ENCODE measurements around the gene TRIM73.
"Not testable (repeated sequence)": the region's sequence is repeated elsewhere in the genome, so short reads cannot be mapped to it uniquely, and the experiment has no call there.

The TRIM73 gene

GRCh38 chr7:75421798-75422710 lies 26.6 kb downstream of the TRIM73 start:
- not testable (repeated sequence) for H3K27me3 ChIP-seq; H3K27ac ChIP-seq; H3K9ac ChIP-seq; H3K4me2 ChIP-seq; H3K9me3 ChIP-seq (replicated peaks in 1 of 11); H3K4me3 ChIP-seq
- H4K20me1 ChIP-seq, result peaks cover 0 to 32% (median 17%) of the 10 kb centered on the region in 11 experiments; a peak in 18 of 22 replicates
- peaks cover 17 to 45% (median 28%) of the 10 kb centered on the region in 11 experiments for H3K36me3 ChIP-seq
- H3K4me1 ChIP-seq, result peaks cover 0 to 14% (median 12%) of the 10 kb centered on the region in 10 experiments; a peak in 15 of 20 replicates

- not testable (repeated sequence) for H3K27me3 ChIP-seq; H3K27ac ChIP-seq; H3K9me3 ChIP-seq (replicated peaks in 1 of 11); H3K9ac ChIP-seq; H3K4me3 ChIP-seq
- Histone ChIP-seq H4K20me1 (peaks cover 0 to 33% (median 21%) of the 10 kb centered on the region in 11 experiments; a peak in 18 of 22 replicates), H3K4me2 (peak overlapping the region in 2 of 11 experiments; percentile 1 to 10; a peak in 1 of 22 replicates), H3K4me1 (peaks cover 7 to 21% (median 19%) of the 10 kb centered on the region in 10 experiments), H3K36me3 (peaks cover 17 to 47% (median 31%) of the 10 kb centered on the region in 11 experiments)
Observed at GRCh38 chr7:75423481-75423880, 28.1 kb downstream of the TRIM73 start.

GRCh38 chr7:75439000-75439399 lies 43.6 kb downstream of the TRIM73 start:
- H3K9ac ChIP-seq; H3K4me2 ChIP-seq; H3K27me3 ChIP-seq; H3K4me1 ChIP-seq; H3K27ac ChIP-seq; H3K4me3 ChIP-seq; H3K9me3 ChIP-seq (replicated peaks in 1 of 11): not testable (repeated sequence)
- H4K20me1 ChIP-seq, result peaks cover 0 to 36% (median 19%) of the 10 kb centered on the region in 11 experiments; a peak in 14 of 22 replicates
- peaks cover 66 to 72% (median 69%) of the 10 kb centered on the region in 11 experiments for H3K36me3 ChIP-seq

- Histone ChIP-seq H3K4me2 (peak overlapping the region in 9 of 11 experiments; percentile 36 to 54 (median 46); a peak in 9 of 22 replicates), H3K27ac (peak overlapping the region in 10 of 11 experiments; percentile 64 to 79 (median 74); a peak in 15 of 22 replicates), H3K4me3 (peak overlapping the region; percentile 54 to 71 (median 62)), H3K36me3 (peaks cover 35 to 41% (median 38%) of the 10 kb centered on the region in 11 experiments), H3K9ac (peak overlapping the region; percentile 70 to 82 (median 78); a peak in 21 of 22 replicates)
- not testable (repeated sequence) for H4K20me1 ChIP-seq; H3K27me3 ChIP-seq; H3K9me3 ChIP-seq (replicated peaks in 1 of 11); H3K4me1 ChIP-seq
Observed at GRCh38 chr7:75442101-75442464, 46.7 kb downstream of the TRIM73 start.

GRCh38 chr7:75442465-75443111 lies 47.2 kb downstream of the TRIM73 start:
- Histone ChIP-seq H3K36me3 (peaks cover 30 to 36% (median 33%) of the 10 kb centered on the region in 11 experiments), H3K4me3 (peak overlapping the region; percentile 54 to 71 (median 62)), H3K27ac (peak overlapping the region; percentile 57 to 79 (median 74); a peak in 21 of 22 replicates), H3K4me2 (peak overlapping the region; percentile 46 to 66 (median 51); a peak in 20 of 22 replicates), H3K9ac (peak overlapping the region; percentile 70 to 82 (median 78))
- not testable (repeated sequence) for H3K4me1 ChIP-seq; H3K9me3 ChIP-seq (replicated peaks in 1 of 11); H3K27me3 ChIP-seq; H4K20me1 ChIP-seq

- not testable (repeated sequence) for H3K27ac ChIP-seq
Observed at GRCh38 chr7:75449946-75450345, 54.5 kb downstream of the TRIM73 start.

GRCh38 chr7:75452494-75452955 lies 57.1 kb downstream of the TRIM73 start:
- not testable (repeated sequence) for H3K4me1 ChIP-seq; H3K4me2 ChIP-seq; H3K27me3 ChIP-seq; H3K27ac ChIP-seq; H3K9ac ChIP-seq; H4K20me1 ChIP-seq; H3K9me3 ChIP-seq (replicated peaks in 1 of 11); H3K4me3 ChIP-seq
- peaks cover 0 to 10% (median 0%) of the 10 kb centered on the region in 11 experiments; a peak in 4 of 22 replicates for H3K36me3 ChIP-seq

More at GRCh38 chr7:75449946-75450345, 54.5 kb downstream of the TRIM73 start:
- not testable (repeated sequence) for H3K4me1 ChIP-seq; H3K9ac ChIP-seq; H4K20me1 ChIP-seq; H3K4me2 ChIP-seq; H3K9me3 ChIP-seq (replicated peaks in 1 of 11); H3K36me3 ChIP-seq; H3K4me3 ChIP-seq; H3K27me3 ChIP-seq

Measured in BLaER1 treated with 17β-estradiol and CSF1 and Interleukin-3, amounts not matched to agents 10 nM and 100 nM (cell line).